ENCODE measurements around the gene CHSY1. TPM values are rescaled to one million over a fixed set of nuclear protein-coding genes. Genes with fewer than 3 reads are reported as not detected.

The CHSY1 gene
- total and polyA plus RNA-seq, 2 donors (not counting 1 experiment from before 2014, with no cell fraction given) = 4.7 to 20.3 TPM

DNA sequence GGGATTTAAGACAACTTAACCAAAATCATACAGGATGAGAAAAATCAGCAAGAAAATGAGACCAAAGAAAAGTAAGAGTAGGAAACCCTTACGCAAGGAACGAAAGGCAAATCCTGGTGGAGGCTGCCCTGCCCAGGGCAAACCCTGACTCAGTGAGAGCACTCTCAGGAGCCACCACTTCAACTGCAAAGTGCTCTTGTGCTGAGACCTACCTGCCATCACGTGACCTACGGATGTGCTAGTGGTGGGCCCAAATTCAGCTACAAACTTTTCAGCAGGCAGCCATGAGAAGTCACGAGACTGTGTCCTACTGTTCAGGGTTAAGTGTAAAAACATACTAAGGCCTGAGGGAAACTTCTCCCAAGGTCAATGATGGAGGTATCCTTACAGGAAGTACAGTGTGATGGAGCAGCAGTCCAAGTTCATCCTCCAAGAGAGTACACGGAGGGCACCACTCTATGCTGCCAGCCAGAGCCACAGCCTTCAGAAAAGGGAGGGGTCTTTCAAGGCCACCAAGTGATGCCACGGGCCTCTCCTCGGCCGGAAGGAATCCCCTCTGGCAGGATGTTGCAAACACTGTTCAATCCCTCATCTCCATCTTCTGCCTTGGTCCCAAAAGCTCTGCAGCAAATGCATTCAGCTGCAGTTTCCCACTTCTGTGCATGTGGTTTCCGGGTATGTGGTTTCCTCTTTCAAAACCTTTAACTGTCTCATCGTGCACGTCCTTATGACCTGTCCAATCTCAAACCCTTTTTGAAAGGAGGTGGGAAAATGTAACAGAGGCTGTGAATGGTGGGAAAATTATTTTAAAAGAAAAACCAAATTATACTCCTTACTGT lies 9.5 kb downstream of the CHSY1 start:
- Histone ChIP-seq H3K27ac (ENCODE audit: low read length in 2 of 2) (peak overlapping the region in 1 of 2 donors; percentile 46), H4K20me1 (ENCODE audit: control insufficient read depth, insufficient read depth, low read length, poor library complexity, severe bottlenecking) (peaks cover 17% of the 10 kb centered on the region), H3K9me3 (ENCODE audit: control extremely low read depth in 1 of 3, control insufficient read depth in 2 of 3, insufficient read depth in 1 of 3, low read length in 2 of 3) (no peaks in the 10 kb centered on the region), H2AFZ (ENCODE audit: insufficient read depth, low read depth, low read length, poor library complexity, severe bottlenecking) (peak overlapping the region; percentile 40), H3K79me2 (ENCODE audit: control insufficient read depth, insufficient read depth, low read length) (peaks cover 89% of the 10 kb centered on the region), H3K4me2 (replicated peaks; ENCODE audit: low read depth, low read length, poor library complexity, severe bottlenecking) (peak overlapping the region; percentile 71), H3K4me1 (ENCODE audit: control insufficient read depth in 2 of 2, insufficient read depth in 2 of 2, low read length in 2 of 2) (peaks cover 74% of the 10 kb centered on the region in 2 donors), H3K36me3 (replicated peaks in 1 of 2; ENCODE audit: control extremely low read depth in 1 of 2, control insufficient read depth in 1 of 2, extremely low read depth in 1 of 2, insufficient read depth in 2 of 2, low read length in 1 of 2) (no peaks in the 10 kb centered on the region), H3K4me3 (ENCODE audit: control extremely low read depth in 1 of 5, extremely low read depth in 1 of 5, insufficient read depth in 1 of 5, low read depth in 2 of 5, low read length in 4 of 5) (peak overlapping the region; percentile 3 to 41 (median 16)), H3K27me3 (replicated peaks in 1 of 4; ENCODE audit: control extremely low read depth in 1 of 4, control insufficient read depth in 3 of 4, insufficient read depth in 4 of 4, low read length in 3 of 4) (no peaks in the 10 kb centered on the region), H3K9ac (ENCODE audit: low read length) (peak overlapping the region; percentile 43)
- intact Hi-C loops (cut with micrococcal nuclease) = loop anchor here (1.0 to 2.0 kb wide), 3 partner anchors 10 to 640 kb away; partner anchors contain the start of genes ASB7, CHSY1 and LINS1
- TF ChIP-seq, protein P1, sequence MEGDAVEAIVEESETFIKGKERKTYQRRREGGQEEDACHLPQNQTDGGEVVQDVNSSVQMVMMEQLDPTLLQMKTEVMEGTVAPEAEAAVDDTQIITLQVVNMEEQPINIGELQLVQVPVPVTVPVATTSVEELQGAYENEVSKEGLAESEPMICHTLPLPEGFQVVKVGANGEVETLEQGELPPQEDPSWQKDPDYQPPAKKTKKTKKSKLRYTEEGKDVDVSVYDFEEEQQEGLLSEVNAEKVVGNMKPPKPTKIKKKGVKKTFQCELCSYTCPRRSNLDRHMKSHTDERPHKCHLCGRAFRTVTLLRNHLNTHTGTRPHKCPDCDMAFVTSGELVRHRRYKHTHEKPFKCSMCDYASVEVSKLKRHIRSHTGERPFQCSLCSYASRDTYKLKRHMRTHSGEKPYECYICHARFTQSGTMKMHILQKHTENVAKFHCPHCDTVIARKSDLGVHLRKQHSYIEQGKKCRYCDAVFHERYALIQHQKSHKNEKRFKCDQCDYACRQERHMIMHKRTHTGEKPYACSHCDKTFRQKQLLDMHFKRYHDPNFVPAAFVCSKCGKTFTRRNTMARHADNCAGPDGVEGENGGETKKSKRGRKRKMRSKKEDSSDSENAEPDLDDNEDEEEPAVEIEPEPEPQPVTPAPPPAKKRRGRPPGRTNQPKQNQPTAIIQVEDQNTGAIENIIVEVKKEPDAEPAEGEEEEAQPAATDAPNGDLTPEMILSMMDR (IDR thresholded peaks at IDR 0.05) = no peak
- no peak for TF ChIP-seq EZH2 (IDR thresholded peaks at IDR 0.05; ENCODE audit: borderline replicate concordance, insufficient read depth, low read depth, low read length, poor library complexity, severe bottlenecking)
- Mint-ChIP-seq H3K27ac (peak overlapping the region; percentile 73), H3K4me3 (peak overlapping the region; percentile 66), H3K4me1 (peaks cover 84% of the 10 kb centered on the region), H3K27me3 (no peaks in the 10 kb centered on the region), H3K9me3 (ENCODE audit: insufficient read depth) (no peaks in the 10 kb centered on the region)
- ATAC-seq (ENCODE audit: low read depth) = peak; percentile 83
- 24% methylated on average over 9 of the region's 12 CpGs for whole genome bisulfite sequencing (ENCODE audit: insufficient coverage)
- CTCF ChIA-PET = interaction anchor here (0.7 to 6.8 kb wide), 4 partner anchors 10 to 121 kb away, joined by 4 to 33 read pairs (median 9); partner anchors contain the start of gene CHSY1
- DNase-seq = peak; percentile 82
- POLR2A ChIA-PET = interaction anchor here (1.6 kb wide), 1 partner anchor 9 kb away, joined by 10 read pairs; the partner anchor contains the start of gene CHSY1

DNA sequence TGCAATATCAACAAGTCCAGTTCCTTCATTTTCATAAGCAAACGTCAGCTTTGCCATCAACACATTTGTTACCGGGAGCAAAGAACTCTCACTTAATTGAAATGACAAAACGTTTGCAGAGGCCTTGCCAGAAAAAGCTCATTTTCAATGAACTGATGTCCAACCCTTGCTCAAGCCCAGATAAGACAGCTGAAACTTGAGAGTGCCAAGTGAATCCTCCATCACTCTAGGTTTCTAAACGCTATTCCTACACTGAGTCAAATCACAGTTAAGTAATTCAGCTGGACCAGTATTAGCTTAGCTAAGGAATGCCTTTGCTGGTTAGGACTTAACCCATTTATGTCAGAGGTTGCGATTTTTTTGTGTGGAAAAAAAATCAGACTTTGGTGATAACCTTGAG lies 11.5 kb downstream of the CHSY1 start:
- H3K79me2 ChIP-seq (ENCODE audit: control insufficient read depth, insufficient read depth, low read length) = peaks cover 93% of the 10 kb centered on the region
- Mint-ChIP-seq H3K27me3 (no peaks in the 10 kb centered on the region), H3K27ac (no peak overlapping the region), H3K4me1 (peaks cover 67% of the 10 kb centered on the region), H3K4me3 (no peak overlapping the region), H3K9me3 (ENCODE audit: insufficient read depth) (no peaks in the 10 kb centered on the region)
- no peaks in the 10 kb centered on the region for H3K27me3 ChIP-seq (replicated peaks in 1 of 4; ENCODE audit: control extremely low read depth in 1 of 4, control insufficient read depth in 3 of 4, insufficient read depth in 4 of 4, low read length in 3 of 4)
- ATAC-seq (ENCODE audit: low read depth) (no peak), DNase-seq (no peak)
- no peak overlapping the region for H3K27ac ChIP-seq (ENCODE audit: low read length in 2 of 2)
- H2AFZ ChIP-seq (ENCODE audit: insufficient read depth, low read depth, low read length, poor library complexity, severe bottlenecking) = no peak overlapping the region
- no peaks in the 10 kb centered on the region for H3K9me3 ChIP-seq (ENCODE audit: control extremely low read depth in 1 of 3, control insufficient read depth in 2 of 3, insufficient read depth in 1 of 3, low read length in 2 of 3)
- no peak for TF ChIP-seq EZH2 (IDR thresholded peaks at IDR 0.05; ENCODE audit: borderline replicate concordance, insufficient read depth, low read depth, low read length, poor library complexity, severe bottlenecking)
- TF ChIP-seq, protein P1 (IDR thresholded peaks at IDR 0.05) = no peak
- intact Hi-C loops (cut with micrococcal nuclease) = no loop called here
- H3K4me3 ChIP-seq (ENCODE audit: control extremely low read depth in 1 of 5, extremely low read depth in 1 of 5, insufficient read depth in 1 of 5, low read depth in 2 of 5, low read length in 4 of 5) = no peak overlapping the region
- POLR2A ChIA-PET = no interaction called here
- peaks cover 19% of the 10 kb centered on the region for H4K20me1 ChIP-seq (ENCODE audit: control insufficient read depth, insufficient read depth, low read length, poor library complexity, severe bottlenecking)
- WGBS (ENCODE audit: insufficient coverage) = 81% methylated on average over 4 of the region's 5 CpGs
- H3K4me2 ChIP-seq (replicated peaks; ENCODE audit: low read depth, low read length, poor library complexity, severe bottlenecking) = no peak overlapping the region
- H3K36me3 ChIP-seq (replicated peaks in 1 of 2; ENCODE audit: control extremely low read depth in 1 of 2, control insufficient read depth in 1 of 2, extremely low read depth in 1 of 2, insufficient read depth in 2 of 2, low read length in 1 of 2) = peaks cover under 1 to 3% of the 10 kb centered on the region in 2 experiments
- H3K4me1 ChIP-seq (ENCODE audit: control insufficient read depth in 2 of 2, insufficient read depth in 2 of 2, low read length in 2 of 2) = peaks cover 53 to 54% of the 10 kb centered on the region in 2 donors
- CTCF ChIA-PET = interaction anchor here (1.2 to 2.9 kb wide), 5 partner anchors 11 to 226 kb away, joined by 3 to 12 read pairs (median 7); partner anchors contain the start of gene CHSY1
- no peak overlapping the region for H3K9ac ChIP-seq (ENCODE audit: low read length)
